HepG2 (cell line): ENCODE measurements around the gene SH3PXD2A. TPM values are rescaled to one million over a fixed set of nuclear protein-coding genes. Genes with fewer than 3 reads are reported as not detected.

Source experiments
- ATAC-seq: fragments of 200-7000 bp; cut with Tn5 transposase; 3 replicates; pipeline ENCODE4 v1.9.1; 2020; ENCODE audit warnings: mild to moderate bottlenecking, moderate library complexity
- BruUV-seq: library from RNA; stranded (reverse); fragments of 400-500 nt; replicated peaks from 2 replicates; lab custom pipeline; 2021; lab: Mats Ljungman, UMichigan
- CTCF ChIA-PET: fragments of 300-600 bp; formaldehyde crosslinking; extraction: SDS; loops from one replicate; lab custom pipeline; 2021; ENCODE audit warnings: low total read pairs, inconsistent platforms, low intra/inter-chr PET ratio; lab: Yijun Ruan, JAX
- POLR2A ChIA-PET: fragments of 350-600 bp; sonication (Branson Sonifier 250); formaldehyde crosslinking; loops from one replicate; lab custom pipeline; 2020; ENCODE audit warnings: antibody characterized with exemption, inconsistent platforms; lab: Yijun Ruan, JAX
- DNase-seq: peaks from one replicate; pipeline ENCODE4 v3.0.0-alpha.2; 2015; ENCODE audit warnings: low spot score
- FAIRE-seq: peaks from 3 replicates; lab custom pipeline; 2011; peaks lifted over from hg19 to GRCh38; lab: Jason Lieb, UNC
- H2AFZ ChIP-seq: one replicate; pipeline ENCODE4 v1.6.1; 2011; ENCODE audit warnings: low read length, inconsistent platforms
- H3K27ac ChIP-seq: fragments of 300-600 bp; 3 replicates; pipeline ENCODE4 v1.8.0; 2011; ENCODE audit warnings: mixed run types, mild to moderate bottlenecking, mixed read lengths, low read length, inconsistent platforms; ENCODE audit not compliant: insufficient read depth; ENCODE audit errors: extremely low read length
- H3K27me3 ChIP-seq, 2 experiments: fragments of 200-600 bp in 1 of 2; 2 replicates in 1 of 2; 3 replicates in 1 of 2; pipeline versions ENCODE4 v1.6.0 to v1.8.0; 2011; ENCODE audit warnings: low read length in 2 of 2, mild to moderate bottlenecking in 2 of 2, moderate library complexity in 2 of 2, inconsistent platforms in 1 of 2; ENCODE audit not compliant: insufficient read depth in 2 of 2, control insufficient read depth in 1 of 2
- H3K36me3 ChIP-seq, 2 experiments: fragments of 200-600 bp in 1 of 2; replicated peaks in 1 of 2; 2 replicates in 1 of 2; 3 replicates in 1 of 2; pipeline versions ENCODE4 v1.5.1 to v1.8.0; 2011; ENCODE audit warnings: low read length in 2 of 2, inconsistent platforms in 1 of 2; ENCODE audit not compliant: insufficient read depth in 2 of 2, control insufficient read depth in 1 of 2
- H3K4me1 ChIP-seq: 2 replicates; pipeline ENCODE4 v1.5.1; 2012; ENCODE audit warnings: low read length, inconsistent platforms; ENCODE audit not compliant: insufficient read depth
- H3K4me2 ChIP-seq: 2 replicates; pipeline ENCODE4 v1.6.0; 2011; ENCODE audit warnings: low read depth, low read length, inconsistent platforms
- H3K4me3 ChIP-seq, 3 experiments: fragments of 200-600 bp in 1 of 3; sonication (generic), shearing (Covaris generic) in 1 of 3; replicated peaks in 1 of 3; 2 replicates each; pipeline ENCODE4 v1.5.1; 2011 to 2016; ENCODE audit warnings: low read length in 3 of 3, inconsistent platforms in 2 of 3, low read depth in 2 of 3, mild to moderate bottlenecking in 2 of 3, control low read depth in 1 of 3, mixed read lengths in 1 of 3; ENCODE audit not compliant: insufficient read depth in 1 of 3
- H3K79me2 ChIP-seq: one replicate; pipeline ENCODE4 v1.6.1; 2011; ENCODE audit warnings: low read length, inconsistent platforms; ENCODE audit not compliant: insufficient read depth
- H3K9ac ChIP-seq: 2 replicates; pipeline ENCODE4 v1.6.0; 2011; ENCODE audit warnings: mild to moderate bottlenecking, low read depth, low read length, inconsistent platforms; ENCODE audit not compliant: insufficient read depth
- H3K9me3 ChIP-seq: 2 replicates; pipeline ENCODE4 v1.5.1; 2012; ENCODE audit warnings: mild to moderate bottlenecking, low read length
- H4K20me1 ChIP-seq: 2 replicates; pipeline ENCODE4 v1.6.0; 2011; ENCODE audit warnings: inconsistent platforms, mild to moderate bottlenecking, low read length, moderate library complexity; ENCODE audit not compliant: insufficient read depth
- AGO2 ChIP-seq: fragments of 200-400 bp; formaldehyde crosslinking; optimal IDR thresholded peaks from 2 replicates; pipeline ENCODE3; 2017; ENCODE audit warnings: mild to moderate bottlenecking, low read depth, low read length, moderate library complexity
- MAFG ChIP-seq: sonication (generic); formaldehyde crosslinking; IDR thresholded peaks from 2 replicates; pipeline ENCODE4 v1.5.1; 2020; ENCODE audit warnings: mild to moderate bottlenecking, missing genetic modification reagents
- ZBTB38 ChIP-seq: sonication (generic); formaldehyde crosslinking; IDR thresholded peaks from 2 replicates; pipeline ENCODE4 v1.5.1; 2020; ENCODE audit warnings: mild to moderate bottlenecking, missing genetic modification reagents
- ZNF12 ChIP-seq: sonication (generic); formaldehyde crosslinking; IDR thresholded peaks from 2 replicates; pipeline ENCODE4 v1.5.0; 2020; ENCODE audit warnings: missing genetic modification reagents
- ZNF546 ChIP-seq: sonication (generic); formaldehyde crosslinking; conservative IDR thresholded peaks from 2 replicates; pipeline ENCODE4 v1.8.1; 2023; ENCODE audit warnings: mild to moderate bottlenecking, missing genetic modification reagents
- ZNF572 ChIP-seq: sonication (generic); formaldehyde crosslinking; IDR thresholded peaks from 2 replicates; pipeline ENCODE4 v1.5.1; 2020; ENCODE audit warnings: mild to moderate bottlenecking, missing genetic modification reagents
- WGBS: methylation state at CpG from one replicate; pipeline ENCODE4 v1.1.6; 2017; ENCODE audit warnings: low lambda C conversion rate; 5-methylcytosine and 5-hydroxymethylcytosine counted together
- in situ Hi-C: cut with HindIII; loops from 2 replicates; pipeline ENCODE4 v1.10.0; 2017; ENCODE audit warnings: low pct_unique_long_range_greater_than_20kb; ENCODE audit not compliant: extremely low pct_ligation_motif_present
- intact Hi-C: fragments of 100-400 bp; cut with micrococcal nuclease; formaldehyde crosslinking; loops from one replicate; pipeline ENCODE4 v1.10.0; 2022; ENCODE audit not compliant: unreplicated experiment
- polyA plus RNA-seq, 8 experiments: library from polyadenylated mRNA; depleted of rRNA in 3 of 8; stranded (reverse) in 7 of 8; unstranded in 1 of 8; fragments of >200 nt; fragmentation: Illumina TruSeq in 4 of 8; extraction: Trizol in 4 of 8; gene quantifications; 2 replicates each; pipeline versions ENCODE4 v1.2.1 to v1.2.3, GENCODE V29; 2011 to 2016; ENCODE audit warnings: low read depth in 4 of 8, missing spikeins in 1 of 8, mixed read lengths in 1 of 8; ENCODE audit not compliant: insufficient read depth in 1 of 8
- total RNA-seq, 5 experiments: library from RNA; depleted of rRNA; stranded (reverse); fragments of >200 nt; fragmentation: Illumina TruSeq; extraction: Trizol; gene quantifications; 2 replicates each; pipeline ENCODE4 v1.2.3, GENCODE V29; 2016; ENCODE audit warnings: low read depth in 1 of 5
- TF ChIP-seq, protein P1 (sequence below): sonication (generic); formaldehyde crosslinking; IDR thresholded peaks from 2 replicates; pipeline ENCODE4 v1.8.1; 2023; ENCODE audit warnings: mild to moderate bottlenecking, missing genetic modification reagents
- TF ChIP-seq, protein P2 (sequence below): IDR thresholded peaks from 2 replicates; pipeline ENCODE4 v1.6.1; 2016; ENCODE audit warnings: low read depth, borderline replicate concordance
- TF ChIP-seq, protein P3 (sequence below): sonication (generic); formaldehyde crosslinking; IDR thresholded peaks from 2 replicates; pipeline ENCODE4 v1.4.0; 2020; ENCODE audit warnings: missing genetic modification reagents

Gene SH3PXD2A
- total and polyA plus RNA-seq, 2 of the 13 experiments (the other 11 are each of a cell fraction or from before 2014, with no cell fraction given) = 11.1 to 11.3 TPM

DNA sequence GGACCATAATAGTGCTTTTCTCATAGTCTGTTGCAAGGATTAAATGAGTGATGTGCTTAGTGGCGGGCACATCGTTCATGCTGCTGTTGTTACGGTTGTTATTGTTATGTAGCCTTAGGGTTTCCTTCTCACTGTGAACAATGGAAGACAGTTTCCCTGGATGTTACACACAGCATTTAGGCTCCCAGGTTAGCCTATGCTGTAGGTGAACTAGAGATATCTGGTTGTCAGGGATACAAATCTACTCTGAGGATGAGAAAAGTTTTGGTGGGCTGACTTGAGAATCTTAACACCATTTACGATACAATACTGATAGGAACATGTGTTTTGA, 14.7 kb downstream of the SH3PXD2A start:
- peaks cover 39% of the 10 kb centered on the region for H4K20me1 ChIP-seq
- intact Hi-C loops = no loop called here
- no peak overlapping the region for H3K27ac ChIP-seq
- peaks cover 92% of the 10 kb centered on the region for H3K79me2 ChIP-seq
- H3K4me2 ChIP-seq = no peak overlapping the region
- H3K9me3 ChIP-seq = no peaks in the 10 kb centered on the region
- H2AFZ ChIP-seq = no peak overlapping the region
- POLR2A ChIA-PET = no interaction called here
- DNase-seq = no peak
- ATAC-seq = no peak
- 96% methylated on average over 4 of the region's 4 CpGs for WGBS
- no peaks in the 10 kb centered on the region for H3K27me3 ChIP-seq
- H3K4me1 ChIP-seq = peaks cover 93% of the 10 kb centered on the region
- H3K4me3 ChIP-seq = no peak overlapping the region
- BruUV-seq = no TSS peak
- in situ Hi-C loops = no loop called here
- no peak overlapping the region for H3K9ac ChIP-seq
- TF ChIP-seq ZNF546 (CRISPR knock-in tag) = no peak
- TF ChIP-seq, all 625 proteins: peak for 0
- peaks cover 0 to 7% of the 10 kb centered on the region in 2 experiments; a peak in 2 of 5 replicates for H3K36me3 ChIP-seq
- FAIRE-seq = no peak
- CTCF ChIA-PET = no interaction called here

DNA sequence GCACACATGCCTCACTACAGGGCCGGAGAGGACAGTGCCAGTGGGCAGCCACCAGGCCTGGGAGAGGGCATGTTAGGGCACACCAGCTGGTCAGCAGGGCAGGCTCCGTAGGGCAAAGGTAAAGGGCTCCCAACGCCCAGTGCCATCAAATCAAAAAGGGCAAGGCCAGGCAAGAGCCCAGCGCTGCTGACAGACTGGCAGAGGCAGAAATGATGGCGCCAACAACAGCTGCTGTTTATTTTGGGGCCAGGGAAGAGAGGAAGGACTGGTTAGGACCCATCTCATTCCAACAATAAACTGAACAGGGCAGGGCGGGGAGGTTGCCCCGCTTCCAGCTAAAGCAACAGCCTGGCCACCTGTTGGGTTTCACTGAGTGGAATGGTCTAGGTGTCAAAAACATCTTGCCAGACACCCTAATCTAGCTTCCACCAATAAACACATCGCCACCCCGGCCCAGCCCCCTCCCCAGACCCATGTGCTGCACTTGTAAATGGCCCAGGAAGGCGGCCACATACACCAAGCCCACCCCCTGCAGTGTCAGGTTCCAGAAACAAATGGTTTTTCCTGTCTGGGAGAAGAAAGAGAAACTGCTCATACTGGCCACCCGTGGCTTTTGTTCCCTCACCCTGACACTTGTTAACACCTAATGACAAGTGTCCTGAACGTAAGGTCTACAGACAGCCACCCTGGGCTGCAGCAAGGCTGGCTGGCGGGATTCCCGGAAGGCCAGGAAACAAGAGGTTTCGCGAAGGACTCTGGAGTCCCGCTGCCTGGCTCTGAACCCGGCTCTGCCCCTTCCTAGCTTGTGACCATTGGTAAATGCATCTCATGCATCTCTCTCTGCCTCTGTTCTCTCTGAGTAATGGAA, 15.3 kb downstream of the SH3PXD2A start:
- H4K20me1 ChIP-seq = peaks cover 43% of the 10 kb centered on the region
- no peaks in the 10 kb centered on the region for H3K9me3 ChIP-seq
- H3K4me1 ChIP-seq = peaks cover 96% of the 10 kb centered on the region
- ChIA-PET POLR2A (interaction anchor here (0.9 to 1.1 kb wide), 2 partner anchors 13 to 14 kb away, joined by 3 read pairs; no protein-coding TSS in a partner anchor), CTCF (no interaction called here)
- intact Hi-C loops (no loop called here), in situ Hi-C loops (no loop called here)
- no peak overlapping the region for H3K9ac ChIP-seq
- H3K36me3 ChIP-seq = peaks cover 0 to 7% of the 10 kb centered on the region in 2 experiments; a peak in 2 of 5 replicates
- H3K27me3 ChIP-seq = no peaks in the 10 kb centered on the region
- no peak overlapping the region for H3K4me3 ChIP-seq
- no peak overlapping the region for H3K27ac ChIP-seq
- H2AFZ ChIP-seq = no peak overlapping the region
- peaks cover 92% of the 10 kb centered on the region for H3K79me2 ChIP-seq
- no peak overlapping the region for H3K4me2 ChIP-seq
- WGBS = 89% methylated on average over 12 of the region's 18 CpGs
- ATAC-seq (no peak), DNase-seq (no peak), FAIRE-seq (no peak)
- BruUV-seq = no TSS peak
- TF ChIP-seq ZBTB38 (CRISPR knock-in tag) = 0 out of 2 replicates have a peak, but pooled peaks have one; percentile 34
- TF ChIP-seq, protein P1, sequence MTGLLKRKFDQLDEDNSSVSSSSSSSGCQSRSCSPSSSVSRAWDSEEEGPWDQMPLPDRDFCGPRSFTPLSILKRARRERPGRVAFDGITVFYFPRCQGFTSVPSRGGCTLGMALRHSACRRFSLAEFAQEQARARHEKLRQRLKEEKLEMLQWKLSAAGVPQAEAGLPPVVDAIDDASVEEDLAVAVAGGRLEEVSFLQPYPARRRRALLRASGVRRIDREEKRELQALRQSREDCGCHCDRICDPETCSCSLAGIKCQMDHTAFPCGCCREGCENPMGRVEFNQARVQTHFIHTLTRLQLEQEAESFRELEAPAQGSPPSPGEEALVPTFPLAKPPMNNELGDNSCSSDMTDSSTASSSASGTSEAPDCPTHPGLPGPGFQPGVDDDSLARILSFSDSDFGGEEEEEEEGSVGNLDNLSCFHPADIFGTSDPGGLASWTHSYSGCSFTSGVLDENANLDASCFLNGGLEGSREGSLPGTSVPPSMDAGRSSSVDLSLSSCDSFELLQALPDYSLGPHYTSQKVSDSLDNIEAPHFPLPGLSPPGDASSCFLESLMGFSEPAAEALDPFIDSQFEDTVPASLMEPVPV (CRISPR knock-in tag) = no peak
- TF ChIP-seq, protein P2, sequence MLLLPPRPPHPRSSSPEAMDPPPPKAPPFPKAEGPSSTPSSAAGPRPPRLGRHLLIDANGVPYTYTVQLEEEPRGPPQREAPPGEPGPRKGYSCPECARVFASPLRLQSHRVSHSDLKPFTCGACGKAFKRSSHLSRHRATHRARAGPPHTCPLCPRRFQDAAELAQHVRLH (CRISPR knock-in tag) = no peak
- no peak for TF ChIP-seq ZNF12 (CRISPR knock-in tag)
- no peak for TF ChIP-seq ZNF572 (CRISPR knock-in tag)
- TF ChIP-seq, protein P3, sequence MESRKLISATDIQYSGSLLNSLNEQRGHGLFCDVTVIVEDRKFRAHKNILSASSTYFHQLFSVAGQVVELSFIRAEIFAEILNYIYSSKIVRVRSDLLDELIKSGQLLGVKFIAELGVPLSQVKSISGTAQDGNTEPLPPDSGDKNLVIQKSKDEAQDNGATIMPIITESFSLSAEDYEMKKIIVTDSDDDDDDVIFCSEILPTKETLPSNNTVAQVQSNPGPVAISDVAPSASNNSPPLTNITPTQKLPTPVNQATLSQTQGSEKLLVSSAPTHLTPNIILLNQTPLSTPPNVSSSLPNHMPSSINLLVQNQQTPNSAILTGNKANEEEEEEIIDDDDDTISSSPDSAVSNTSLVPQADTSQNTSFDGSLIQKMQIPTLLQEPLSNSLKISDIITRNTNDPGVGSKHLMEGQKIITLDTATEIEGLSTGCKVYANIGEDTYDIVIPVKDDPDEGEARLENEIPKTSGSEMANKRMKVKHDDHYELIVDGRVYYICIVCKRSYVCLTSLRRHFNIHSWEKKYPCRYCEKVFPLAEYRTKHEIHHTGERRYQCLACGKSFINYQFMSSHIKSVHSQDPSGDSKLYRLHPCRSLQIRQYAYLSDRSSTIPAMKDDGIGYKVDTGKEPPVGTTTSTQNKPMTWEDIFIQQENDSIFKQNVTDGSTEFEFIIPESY = peak; percentile 77
- TF ChIP-seq MAFG (CRISPR knock-in tag) = no peak
- peak; percentile 13 for TF ChIP-seq AGO2
